ENCODE results near the gene ACSM3. TPM values are rescaled to one million over a fixed set of nuclear protein-coding genes. Genes with fewer than 3 reads are reported as not detected.
"Not testable (repeated sequence)": the region's sequence is repeated elsewhere in the genome, so short reads cannot be mapped to it uniquely, and the experiment has no call there.

Gene ACSM3
- total and polyA plus RNA-seq, 4 donors, result 1.7 to 5.2 (median 3.8) TPM

DNA sequence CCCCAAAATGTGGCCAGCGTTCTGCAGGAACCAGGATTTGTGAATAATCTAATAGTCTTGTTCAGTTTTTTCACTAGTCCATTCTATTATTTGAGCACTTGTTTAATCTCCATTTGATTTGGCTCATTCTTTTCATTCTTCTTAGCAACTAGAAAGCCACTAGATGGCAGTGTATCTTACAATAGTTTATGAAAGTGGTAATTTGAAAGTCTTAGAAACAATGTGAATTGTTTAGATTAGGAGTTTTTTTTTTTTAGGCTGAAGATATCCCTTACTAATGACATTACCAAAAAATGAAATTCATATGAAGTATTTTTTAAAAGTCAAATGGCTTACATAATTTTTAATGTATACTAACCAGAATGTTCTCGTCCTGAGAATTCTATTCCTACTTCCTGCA, 35.8 kb downstream of the ACSM3 start:
- no CpG with 5 or more reads among the region's 2 CpGs for WGBS (ENCODE audit: insufficient coverage)
- Histone ChIP-seq H3K4me1 (ENCODE audit: control insufficient read depth, insufficient read depth, low read length) (no peaks in the 10 kb centered on the region), H3K27me3 (ENCODE audit: control insufficient read depth, insufficient read depth, low read length) (no peaks in the 10 kb centered on the region), H3K36me3 (ENCODE audit: control insufficient read depth, insufficient read depth, low read length) (peaks cover 6% of the 10 kb centered on the region), H3K9me3 (ENCODE audit: control insufficient read depth, insufficient read depth, low read length) (no peaks in the 10 kb centered on the region), H3K27ac (ENCODE audit: low read depth, low read length) (no peak overlapping the region), H3K4me3 (ENCODE audit: low read depth, low read length) (no peak overlapping the region)
- peak in 2 of 6 donors; percentile 46 to 65 for DNase-seq (ENCODE audit: low read depth in 4 of 6, low spot score in 6 of 6)

DNA sequence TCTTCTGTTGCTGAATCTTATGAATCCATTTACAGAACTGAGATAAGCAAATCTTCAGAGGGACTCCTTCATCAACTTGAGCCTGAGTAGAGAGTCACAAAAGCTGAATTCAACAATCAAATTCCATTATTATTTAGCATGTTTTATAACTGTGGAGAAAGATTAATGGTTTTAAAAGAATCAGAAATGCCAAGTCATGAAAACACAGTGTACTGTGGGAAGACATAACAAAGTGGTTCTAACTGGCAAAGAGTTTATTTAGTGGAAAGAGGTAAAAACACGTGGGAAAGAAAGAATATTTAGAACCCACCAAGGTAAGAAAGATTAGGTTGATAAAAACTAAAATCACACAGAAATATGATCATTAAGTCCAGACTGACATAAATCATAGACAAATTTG, 37.5 kb downstream of the ACSM3 start:
- no peaks in the 10 kb centered on the region for H3K9me3 ChIP-seq (ENCODE audit: control insufficient read depth, insufficient read depth, low read length)
- no peak for DNase-seq (ENCODE audit: low read depth in 4 of 6, low spot score in 6 of 6)
- H3K36me3 ChIP-seq (ENCODE audit: control insufficient read depth, insufficient read depth, low read length), result peaks cover 6% of the 10 kb centered on the region
- H3K4me3 ChIP-seq (ENCODE audit: low read depth, low read length), result no peak overlapping the region
- WGBS (ENCODE audit: insufficient coverage), result no CpG with 5 or more reads among the region's 1 CpG
- H3K27ac ChIP-seq (ENCODE audit: low read depth, low read length), result no peak overlapping the region
- H3K27me3 ChIP-seq (ENCODE audit: control insufficient read depth, insufficient read depth, low read length), result no peaks in the 10 kb centered on the region
- peaks cover 4% of the 10 kb centered on the region for H3K4me1 ChIP-seq (ENCODE audit: control insufficient read depth, insufficient read depth, low read length)

DNA sequence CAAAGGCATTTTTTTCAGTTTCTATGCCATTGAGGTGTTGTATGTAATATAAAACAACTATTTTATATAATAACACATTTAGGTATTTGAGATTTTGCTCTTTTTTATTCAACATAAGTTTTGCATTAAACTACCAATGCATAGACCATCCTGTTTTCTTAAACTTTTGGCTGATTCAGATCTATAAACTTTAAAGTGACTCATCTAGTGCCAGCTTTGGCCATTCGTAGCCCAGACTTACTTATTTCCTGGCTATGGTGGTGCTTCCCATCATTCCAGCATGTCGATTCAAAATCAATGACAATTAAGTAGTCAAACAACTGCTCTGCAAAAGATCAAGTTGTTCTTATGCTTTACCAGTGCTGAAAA, 39.4 kb downstream of the ACSM3 start:
- no peaks in the 10 kb centered on the region for H3K27me3 ChIP-seq (ENCODE audit: control insufficient read depth, insufficient read depth, low read length)
- WGBS (ENCODE audit: insufficient coverage), result 100% methylated on average over 2 of the region's 2 CpGs

DNA sequence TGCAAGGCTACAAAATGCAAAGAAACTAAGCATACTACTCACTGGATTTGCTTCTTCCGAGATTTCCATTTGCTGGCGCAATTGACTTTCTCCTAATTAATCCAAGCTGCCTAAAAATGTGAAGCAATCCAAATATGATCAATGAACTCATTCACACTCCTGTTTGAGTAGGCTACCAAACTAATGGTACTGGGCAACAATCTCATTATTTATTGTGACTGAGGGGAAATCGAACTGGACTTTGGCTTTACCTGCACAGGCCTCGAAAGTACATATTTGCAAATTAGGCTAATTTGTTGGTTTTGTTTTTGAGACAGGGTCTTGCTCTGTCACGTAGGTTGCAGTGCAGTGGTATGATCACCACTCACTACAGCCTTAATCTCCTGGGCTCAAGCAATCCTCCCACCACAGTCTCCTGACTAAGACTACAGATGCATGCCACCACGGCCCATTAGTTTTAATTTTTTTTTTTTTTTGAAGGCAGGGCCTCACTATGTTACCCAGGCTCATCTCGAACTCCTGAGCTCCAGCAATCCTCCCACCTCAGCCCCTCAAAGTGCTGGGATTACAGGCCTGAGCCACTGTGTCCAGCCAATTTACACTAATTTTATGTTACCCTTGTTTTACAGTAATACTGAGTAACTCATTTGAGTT, 39.9 kb downstream of the ACSM3 start:
- Histone ChIP-seq H3K4me1 (ENCODE audit: control insufficient read depth, insufficient read depth, low read length) (peaks cover 19% of the 10 kb centered on the region), H3K4me3 (ENCODE audit: low read depth, low read length) (no peak overlapping the region), H3K27ac (ENCODE audit: low read depth, low read length) (no peak overlapping the region), H3K27me3 (ENCODE audit: control insufficient read depth, insufficient read depth, low read length) (no peaks in the 10 kb centered on the region), H3K36me3 (ENCODE audit: control insufficient read depth, insufficient read depth, low read length) (peaks cover 6% of the 10 kb centered on the region), H3K9me3 (ENCODE audit: control insufficient read depth, insufficient read depth, low read length) (no peaks in the 10 kb centered on the region)
- 94% methylated on average over 5 of the region's 7 CpGs for WGBS (ENCODE audit: insufficient coverage)
- DNase-seq (ENCODE audit: low read depth in 4 of 6, low spot score in 6 of 6), result no peak

More for the DNA sequence above, 39.4 kb downstream of the ACSM3 start:
- no peak overlapping the region for H3K4me3 ChIP-seq (ENCODE audit: low read depth, low read length)
- peaks cover 19% of the 10 kb centered on the region for H3K4me1 ChIP-seq (ENCODE audit: control insufficient read depth, insufficient read depth, low read length)
- H3K9me3 ChIP-seq (ENCODE audit: control insufficient read depth, insufficient read depth, low read length), result no peaks in the 10 kb centered on the region
- peaks cover 6% of the 10 kb centered on the region for H3K36me3 ChIP-seq (ENCODE audit: control insufficient read depth, insufficient read depth, low read length)
- no peak for DNase-seq (ENCODE audit: low read depth in 4 of 6, low spot score in 6 of 6)
- H3K27ac ChIP-seq (ENCODE audit: low read depth, low read length), result no peak overlapping the region

DNA sequence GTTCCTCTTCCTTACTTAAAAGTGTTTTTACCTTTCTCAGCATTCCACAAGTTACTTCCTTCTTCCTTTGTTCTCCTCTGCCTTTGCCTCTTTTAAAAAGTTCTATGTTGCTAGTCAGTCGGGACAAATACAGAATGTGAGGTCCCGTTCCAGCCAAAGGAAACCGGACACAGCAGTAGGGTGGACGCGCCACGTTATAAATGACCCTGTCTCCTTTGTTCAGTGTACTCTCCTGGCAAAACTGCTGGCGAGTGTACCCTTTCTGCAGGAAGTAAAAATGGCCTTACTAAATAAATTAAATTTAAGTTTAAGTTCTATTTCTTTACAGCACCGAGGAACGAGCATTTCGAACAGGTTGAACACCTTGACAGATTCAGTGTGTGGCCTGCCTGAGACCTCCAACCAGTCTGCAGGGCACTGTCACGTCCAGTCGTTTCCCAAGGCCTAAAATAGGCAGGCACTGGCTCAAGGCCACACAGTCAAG, 41.9 kb downstream of the ACSM3 start:
- Histone ChIP-seq H3K4me1 (ENCODE audit: control insufficient read depth, insufficient read depth, low read length) (peaks cover 19% of the 10 kb centered on the region), H3K27ac (ENCODE audit: low read depth, low read length) (peak overlapping the region; percentile 72), H3K4me3 (ENCODE audit: low read depth, low read length) (peak overlapping the region; percentile 66)
- H3K36me3 ChIP-seq (ENCODE audit: control insufficient read depth, insufficient read depth, low read length); H3K27me3 ChIP-seq (ENCODE audit: control insufficient read depth, insufficient read depth, low read length); DNase-seq (ENCODE audit: low read depth in 4 of 6, low spot score in 6 of 6); H3K9me3 ChIP-seq (ENCODE audit: control insufficient read depth, insufficient read depth, low read length): not testable (repeated sequence)
- WGBS (ENCODE audit: insufficient coverage), result 9% methylated on average over 10 of the region's 12 CpGs

DNA sequence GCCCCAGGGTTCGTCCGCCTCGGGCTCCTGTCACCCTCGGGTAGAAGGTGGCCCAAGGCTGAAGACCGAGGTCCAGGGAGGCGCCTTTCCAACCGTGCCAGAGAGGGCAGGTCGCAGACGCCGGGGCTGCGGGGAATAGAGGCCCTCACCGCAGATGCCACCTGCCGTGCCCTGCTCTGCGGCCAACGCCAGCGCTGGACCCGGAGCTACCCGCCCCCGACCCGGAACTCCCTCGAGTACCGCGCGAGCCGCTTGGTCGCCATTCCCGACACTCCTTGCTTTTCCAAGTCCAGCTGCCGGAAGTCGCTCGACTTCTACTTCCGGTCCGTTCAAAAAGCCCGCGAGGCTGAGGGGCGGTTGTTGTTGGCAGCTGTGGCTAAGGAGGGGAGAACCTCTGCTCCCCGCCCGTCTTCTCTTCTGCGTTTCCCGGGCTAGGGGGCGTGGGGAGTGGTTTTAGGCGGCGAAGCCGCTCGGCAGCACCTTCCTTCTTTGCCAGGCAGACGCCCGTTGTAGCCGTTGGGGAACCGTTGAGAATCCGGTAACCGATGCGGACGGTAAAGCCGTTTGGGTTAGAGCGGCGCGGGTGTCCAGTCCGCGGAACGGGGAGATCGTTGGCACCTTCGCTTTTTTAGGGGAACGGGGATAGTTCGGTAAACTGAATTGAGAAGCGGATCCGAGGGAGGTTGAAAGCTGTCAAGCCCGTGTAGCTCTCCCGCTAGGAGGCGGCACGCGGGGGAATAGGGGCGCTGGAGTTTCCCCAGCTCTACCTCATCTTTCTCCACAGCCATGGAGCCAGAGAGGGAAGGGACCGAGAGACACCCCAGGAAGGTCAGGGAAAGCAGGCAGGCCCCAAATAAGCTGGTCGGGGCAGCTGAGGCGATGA, 42.6 kb downstream of the ACSM3 start, which contains the start of the genes ERI2 and REXO5:
ERI2 (minus strand) TSS at position 305 of the 883 bp plus-strand sequence; CDS start at position 263, 42 bp downstream.
REXO5 (plus strand) TSS at position 360 of the 883 bp plus-strand sequence; CDS start at position 787, 427 bp downstream.
- Histone ChIP-seq H3K4me3 (ENCODE audit: low read depth, low read length) (peak within 1 kb of the TSS; percentile 66), H3K9me3 (ENCODE audit: control insufficient read depth, insufficient read depth, low read length) (no peaks in the 10 kb centered on the region), H3K27me3 (ENCODE audit: control insufficient read depth, insufficient read depth, low read length) (no peaks in the 10 kb centered on the region), H3K4me1 (ENCODE audit: control insufficient read depth, insufficient read depth, low read length) (peaks cover 19% of the 10 kb centered on the region), H3K36me3 (ENCODE audit: control insufficient read depth, insufficient read depth, low read length) (peaks cover 6% of the 10 kb centered on the region), H3K27ac (ENCODE audit: low read depth, low read length) (peak within 1 kb of the TSS; percentile 96)
- DNase-seq (ENCODE audit: low read depth in 4 of 6, low spot score in 6 of 6), result peak; percentile 88 to 98 (median 94)
- under 1% methylated on average over 73 of the region's 74 CpGs for WGBS (ENCODE audit: insufficient coverage)

DNA sequence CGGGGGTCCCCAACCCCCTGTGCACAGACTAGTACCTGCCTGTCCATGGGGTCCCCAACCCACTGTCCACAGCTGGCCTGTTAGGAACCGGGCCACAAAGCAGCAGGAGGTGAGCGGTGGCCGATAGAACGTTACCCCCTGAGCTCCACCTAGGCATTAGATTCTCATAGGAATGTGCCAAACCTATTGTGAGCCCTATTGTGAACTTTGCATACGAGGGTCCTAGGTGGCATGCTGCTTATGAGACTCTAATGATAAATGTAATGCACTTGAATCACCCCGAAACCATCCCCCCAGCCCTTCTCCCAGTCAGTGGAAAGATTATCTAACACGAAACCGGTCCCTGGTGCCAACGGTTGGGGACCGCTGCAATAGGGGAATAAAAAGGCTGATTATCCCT, 44.0 kb downstream of the ACSM3 start:
- no peaks in the 10 kb centered on the region for H3K36me3 ChIP-seq (ENCODE audit: control insufficient read depth, insufficient read depth, low read length)
- 90% methylated on average over 2 of the region's 11 CpGs for WGBS (ENCODE audit: insufficient coverage)
- peaks cover 19% of the 10 kb centered on the region for H3K4me1 ChIP-seq (ENCODE audit: control insufficient read depth, insufficient read depth, low read length)
- H3K27me3 ChIP-seq (ENCODE audit: control insufficient read depth, insufficient read depth, low read length), result no peaks in the 10 kb centered on the region
- DNase-seq (ENCODE audit: low read depth in 4 of 6, low spot score in 6 of 6), result no peak
- H3K4me3 ChIP-seq (ENCODE audit: low read depth, low read length), result no peak overlapping the region
- no peak overlapping the region for H3K27ac ChIP-seq (ENCODE audit: low read depth, low read length)
- H3K9me3 ChIP-seq (ENCODE audit: control insufficient read depth, insufficient read depth, low read length), result no peaks in the 10 kb centered on the region

DNA sequence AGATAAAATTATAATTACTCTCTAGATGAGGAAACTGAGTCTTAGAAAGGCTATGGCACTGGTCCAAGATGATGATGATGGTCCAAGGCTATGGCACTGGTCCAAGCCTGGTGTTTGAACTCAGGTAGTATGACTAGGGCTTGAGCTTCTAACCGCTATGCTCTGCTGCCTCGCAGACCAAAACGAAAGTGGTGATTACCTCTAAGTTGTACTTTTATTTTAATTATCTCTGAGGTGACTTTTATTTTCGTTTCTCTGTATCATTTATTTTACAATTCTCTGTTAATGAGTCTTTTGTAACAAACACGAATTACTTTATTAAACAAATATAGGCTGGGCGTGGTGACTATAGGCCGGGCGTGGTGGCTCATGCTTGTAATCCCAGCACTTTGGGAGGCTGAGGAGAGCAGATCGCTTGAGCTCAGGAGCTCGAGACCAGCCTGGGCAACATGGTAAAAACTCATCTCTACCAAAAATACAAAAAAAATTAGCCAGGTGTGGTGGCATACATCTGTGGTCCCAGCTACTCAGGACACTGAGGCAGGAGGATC, 48.1 kb downstream of the ACSM3 start:
- no peaks in the 10 kb centered on the region for H3K9me3 ChIP-seq (ENCODE audit: control insufficient read depth, insufficient read depth, low read length)
- H3K27ac ChIP-seq (ENCODE audit: low read depth, low read length), result no peak overlapping the region
- DNase-seq (ENCODE audit: low read depth in 4 of 6, low spot score in 6 of 6), result no peak
- peaks cover 11% of the 10 kb centered on the region for H3K4me1 ChIP-seq (ENCODE audit: control insufficient read depth, insufficient read depth, low read length)
- 89% methylated on average over 3 of the region's 10 CpGs for WGBS (ENCODE audit: insufficient coverage)
- H3K36me3 ChIP-seq (ENCODE audit: control insufficient read depth, insufficient read depth, low read length), result peaks cover 4% of the 10 kb centered on the region
- no peak overlapping the region for H3K4me3 ChIP-seq (ENCODE audit: low read depth, low read length)
- no peaks in the 10 kb centered on the region for H3K27me3 ChIP-seq (ENCODE audit: control insufficient read depth, insufficient read depth, low read length)

DNA sequence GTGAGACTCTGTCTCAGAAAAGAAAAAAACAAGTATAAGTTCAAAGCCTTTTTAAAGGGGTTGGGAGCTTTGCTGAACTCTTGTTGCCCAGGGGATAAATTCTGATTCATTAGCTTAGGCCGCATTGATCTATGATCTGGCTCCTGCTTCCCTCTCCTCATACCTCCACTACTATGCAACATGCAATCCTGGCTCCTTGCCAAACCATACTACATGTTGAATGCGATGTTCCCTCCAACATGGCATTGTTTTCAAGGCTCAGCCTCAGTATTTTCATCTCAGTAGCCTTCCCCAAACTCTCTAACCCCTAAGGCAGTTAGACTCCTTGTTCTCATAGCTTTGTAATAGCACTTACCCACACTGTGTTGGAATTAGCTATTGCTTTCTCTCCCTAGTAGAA, 48.7 kb downstream of the ACSM3 start:
- DNase-seq (ENCODE audit: low read depth in 4 of 6, low spot score in 6 of 6), result no peak
- Histone ChIP-seq H3K36me3 (ENCODE audit: control insufficient read depth, insufficient read depth, low read length) (peaks cover 4% of the 10 kb centered on the region), H3K4me3 (ENCODE audit: low read depth, low read length) (no peak overlapping the region), H3K27ac (ENCODE audit: low read depth, low read length) (no peak overlapping the region), H3K4me1 (ENCODE audit: control insufficient read depth, insufficient read depth, low read length) (peaks cover 6% of the 10 kb centered on the region), H3K27me3 (ENCODE audit: control insufficient read depth, insufficient read depth, low read length) (no peaks in the 10 kb centered on the region), H3K9me3 (ENCODE audit: control insufficient read depth, insufficient read depth, low read length) (no peaks in the 10 kb centered on the region)
- 66% methylated on average over 2 of the region's 2 CpGs for WGBS (ENCODE audit: insufficient coverage)
